ENCODE results near the gene KRTAP6-3.

DNA sequence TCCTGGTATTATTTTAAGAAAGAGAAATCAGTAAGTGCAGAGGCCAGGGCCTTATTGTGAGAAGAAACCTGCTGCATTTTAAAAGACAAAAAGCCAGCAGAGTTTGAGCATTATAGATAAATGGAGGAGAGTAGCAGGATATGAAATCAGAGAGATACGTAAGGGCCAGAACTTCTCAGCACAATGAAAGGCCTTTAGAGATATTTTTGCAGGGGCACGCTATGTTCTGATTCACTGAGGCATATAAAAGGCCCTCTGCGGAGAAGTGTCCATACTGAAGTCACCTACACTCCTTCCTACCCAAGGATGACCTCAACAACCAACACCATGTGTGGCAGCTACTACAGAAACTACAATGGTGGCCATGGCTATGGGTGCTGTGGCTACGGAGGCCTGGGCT, at the start of gene KRTAP6-3:
- no peak for TF ChIP-seq POLR2AphosphoS5 (IDR thresholded peaks at IDR 0.05)
- TF ChIP-seq, protein P1, sequence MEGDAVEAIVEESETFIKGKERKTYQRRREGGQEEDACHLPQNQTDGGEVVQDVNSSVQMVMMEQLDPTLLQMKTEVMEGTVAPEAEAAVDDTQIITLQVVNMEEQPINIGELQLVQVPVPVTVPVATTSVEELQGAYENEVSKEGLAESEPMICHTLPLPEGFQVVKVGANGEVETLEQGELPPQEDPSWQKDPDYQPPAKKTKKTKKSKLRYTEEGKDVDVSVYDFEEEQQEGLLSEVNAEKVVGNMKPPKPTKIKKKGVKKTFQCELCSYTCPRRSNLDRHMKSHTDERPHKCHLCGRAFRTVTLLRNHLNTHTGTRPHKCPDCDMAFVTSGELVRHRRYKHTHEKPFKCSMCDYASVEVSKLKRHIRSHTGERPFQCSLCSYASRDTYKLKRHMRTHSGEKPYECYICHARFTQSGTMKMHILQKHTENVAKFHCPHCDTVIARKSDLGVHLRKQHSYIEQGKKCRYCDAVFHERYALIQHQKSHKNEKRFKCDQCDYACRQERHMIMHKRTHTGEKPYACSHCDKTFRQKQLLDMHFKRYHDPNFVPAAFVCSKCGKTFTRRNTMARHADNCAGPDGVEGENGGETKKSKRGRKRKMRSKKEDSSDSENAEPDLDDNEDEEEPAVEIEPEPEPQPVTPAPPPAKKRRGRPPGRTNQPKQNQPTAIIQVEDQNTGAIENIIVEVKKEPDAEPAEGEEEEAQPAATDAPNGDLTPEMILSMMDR (IDR thresholded peaks at IDR 0.05), result no peak
- TF ChIP-seq POLR2A (IDR thresholded peaks at IDR 0.05), result no peak

All from sigmoid colon (tissue), 4 donors.